Limb (tissue), 2 donors: Measurements from ENCODE around the gene MRPS34.

Experiments used
- DNase-seq, 2 donors: peaks; one replicate each; pipeline ENCODE4 v3.0.0-alpha.2; 2016; ENCODE audit errors: extremely low spot score in 2 of 2

Gene MRPS34

GRCh38 chr16:1731603-1732002, 41.3 kb downstream of the MRPS34 start:
- DNase-seq, result no peak

DNA sequence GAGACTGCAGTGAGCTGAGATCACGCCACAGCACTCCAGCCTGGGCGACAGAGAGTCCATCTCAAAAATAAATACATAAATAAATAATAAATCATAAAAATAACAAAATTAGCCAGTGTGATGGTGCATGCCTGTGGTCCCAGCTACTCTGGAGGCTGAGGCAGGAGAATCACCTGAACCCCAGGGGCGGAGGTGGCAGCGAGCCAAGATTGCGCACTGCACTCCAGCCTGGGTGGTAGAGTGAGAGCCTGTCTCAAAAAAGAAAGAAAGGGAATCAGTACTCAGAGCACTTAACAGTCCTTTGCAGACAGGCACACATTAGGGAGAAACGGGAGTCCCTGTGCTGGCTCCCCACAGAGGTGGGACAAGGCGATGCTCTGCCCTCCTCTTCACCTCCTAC, 41.9 kb downstream of the MRPS34 start:
- no peak for DNase-seq

- DNase-seq, result no peak
Measured at GRCh38 chr16:1729445-1729844, 43.5 kb downstream of the MRPS34 start.

- no peak for DNase-seq
Measured at GRCh38 chr16:1729026-1729425, 43.9 kb downstream of the MRPS34 start.

- no peak for DNase-seq
Measured at GRCh38 chr16:1727651-1728624, 45.0 kb downstream of the MRPS34 start.

DNA sequence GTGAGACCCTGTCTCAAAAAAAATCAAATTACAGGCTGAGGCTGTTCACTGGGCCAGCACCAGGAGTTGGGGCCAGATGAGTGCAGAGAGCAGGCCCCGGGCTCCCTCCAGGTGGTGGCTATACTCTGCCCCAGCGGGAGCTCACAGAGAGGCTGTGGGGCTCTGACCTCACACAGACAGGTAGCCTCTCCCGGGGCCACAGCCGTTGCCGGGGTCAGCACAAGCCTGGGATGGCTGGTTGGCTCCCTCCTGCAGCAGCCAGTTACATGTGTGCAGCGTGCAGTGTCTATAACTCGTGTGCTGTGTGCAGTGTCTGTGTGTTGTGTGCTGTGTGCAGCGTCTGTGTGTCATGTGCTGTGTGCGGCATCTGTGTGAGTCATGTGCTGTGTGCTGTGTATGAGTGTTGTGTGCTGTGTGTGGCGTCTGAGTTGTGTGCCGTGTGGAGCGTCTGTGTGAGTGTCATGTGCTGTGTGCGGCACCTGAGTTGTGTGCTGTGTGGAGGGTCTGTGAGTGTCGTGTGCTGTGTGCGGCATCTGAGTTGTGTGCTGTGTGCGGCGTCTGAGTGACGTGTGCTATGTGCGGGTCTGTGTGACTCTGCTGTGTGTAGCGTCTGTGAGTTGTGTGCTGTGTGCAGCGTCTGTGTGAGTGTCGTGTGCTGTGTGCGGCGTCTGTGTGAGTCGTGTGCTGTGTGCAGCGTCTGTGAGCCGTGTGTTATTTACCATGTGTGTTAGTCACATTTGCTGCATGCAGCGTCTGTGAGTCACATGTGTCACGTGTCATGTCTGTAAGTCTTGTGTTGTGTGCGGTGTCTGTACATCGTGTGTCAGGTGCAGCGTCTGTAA, 46.1 kb downstream of the MRPS34 start:
- DNase-seq, result no peak

GRCh38 chr16:1724491-1724890, 48.4 kb downstream of the MRPS34 start:
- DNase-seq, result no peak

DNA sequence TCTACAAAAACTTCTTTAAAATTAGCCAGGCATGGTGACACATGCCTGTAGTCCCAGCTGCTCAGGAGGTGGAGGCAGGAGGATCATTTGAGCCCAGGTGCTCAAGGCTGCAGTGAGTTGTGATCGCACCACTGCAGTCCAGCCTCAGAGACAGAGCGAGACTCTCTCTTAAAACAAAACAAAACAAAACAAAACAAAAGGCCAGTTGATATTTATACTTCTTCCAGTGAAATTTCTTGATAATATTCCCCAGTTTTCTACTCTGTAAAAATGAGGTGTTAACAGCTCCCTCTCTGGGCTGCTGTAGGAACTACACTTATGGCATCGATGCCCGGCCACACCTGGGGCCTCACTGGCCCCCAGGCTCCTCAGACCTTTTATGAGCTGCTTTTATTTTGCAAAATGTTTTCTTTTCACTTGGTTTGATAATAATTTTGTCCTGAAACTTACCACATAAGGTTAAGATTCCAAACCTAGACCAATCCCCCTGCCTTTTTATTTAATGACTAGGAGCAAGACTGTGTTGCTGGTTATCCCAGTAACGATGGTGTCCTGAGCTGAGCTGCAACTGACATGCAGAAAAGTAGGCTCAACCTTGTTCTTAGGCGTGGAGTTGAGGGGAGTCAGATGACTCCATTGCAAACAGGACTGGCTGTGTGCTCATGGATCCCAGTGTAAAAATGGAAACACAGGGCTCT, 49.3 kb downstream of the MRPS34 start:
- no peak for DNase-seq
